ENCODE data around the gene TMPRSS6.
"Not testable (repeated sequence)": the region's sequence is repeated elsewhere in the genome, so short reads cannot be mapped to it uniquely, and the experiment has no call there.

TMPRSS6 gene

GRCh38 chr22:37074537-37074936 lies 35.0 kb downstream of the TMPRSS6 start:
- Mint-ChIP-seq H3K4me1 (peaks cover 29% of the 10 kb centered on the region), H3K27me3 (no peaks in the 10 kb centered on the region), H3K27ac (no peak overlapping the region)

GRCh38 chr22:37072673-37073072 lies 36.8 kb downstream of the TMPRSS6 start:
- Mint-ChIP-seq H3K27me3 (no peaks in the 10 kb centered on the region), H3K27ac (no peak overlapping the region), H3K4me3 (no peak overlapping the region), H3K9me3 (no peaks in the 10 kb centered on the region), H3K4me1 (peaks cover 10% of the 10 kb centered on the region)
- DNase-seq (no peak), ATAC-seq (no peak)

More at GRCh38 chr22:37074537-37074936, 35.0 kb downstream of the TMPRSS6 start:
- H3K4me3 Mint-ChIP-seq, result no peak overlapping the region
- no peak for ATAC-seq
- no peak for DNase-seq
- H3K9me3 Mint-ChIP-seq, result no peaks in the 10 kb centered on the region

- H3K9me3 Mint-ChIP-seq, H3K27me3 Mint-ChIP-seq, DNase-seq, ATAC-seq, H3K4me3 Mint-ChIP-seq, H3K4me1 Mint-ChIP-seq, H3K27ac Mint-ChIP-seq: not testable (repeated sequence)
These were observed 37.5 kb downstream of the TMPRSS6 start for GRCh38 chr22:37071850-37072592.

- peaks cover 9% of the 10 kb centered on the region for H3K4me1 Mint-ChIP-seq
- DNase-seq, result no peak
- H3K27ac Mint-ChIP-seq, result no peak overlapping the region
- no peak overlapping the region for H3K4me3 Mint-ChIP-seq
- no peaks in the 10 kb centered on the region for H3K27me3 Mint-ChIP-seq
- no peaks in the 10 kb centered on the region for H3K9me3 Mint-ChIP-seq
- no peak for ATAC-seq
These were observed 38.8 kb downstream of the TMPRSS6 start for GRCh38 chr22:37070744-37071143.

- Mint-ChIP-seq H3K27ac (no peak overlapping the region), H3K27me3 (no peaks in the 10 kb centered on the region), H3K4me1 (peaks cover 5% of the 10 kb centered on the region), H3K4me3 (no peak overlapping the region), H3K9me3 (no peaks in the 10 kb centered on the region)
- no peak for ATAC-seq
- no peak for DNase-seq
These were observed 39.2 kb downstream of the TMPRSS6 start for GRCh38 chr22:37070334-37070733.

- ATAC-seq (no peak), DNase-seq (no peak)
- Mint-ChIP-seq H3K4me1 (peaks cover 5% of the 10 kb centered on the region), H3K9me3 (no peaks in the 10 kb centered on the region), H3K27ac (no peak overlapping the region), H3K4me3 (no peak overlapping the region), H3K27me3 (no peaks in the 10 kb centered on the region)
These were observed 39.8 kb downstream of the TMPRSS6 start for GRCh38 chr22:37069719-37070118.

- Mint-ChIP-seq H3K4me3 (no peak overlapping the region), H3K27ac (no peak overlapping the region), H3K9me3 (no peaks in the 10 kb centered on the region), H3K27me3 (no peaks in the 10 kb centered on the region), H3K4me1 (peaks cover 9% of the 10 kb centered on the region)
- DNase-seq (no peak), ATAC-seq (peak; percentile 19)
These were observed 40.2 kb downstream of the TMPRSS6 start for GRCh38 chr22:37069319-37069718.

- H3K9me3 Mint-ChIP-seq, result no peaks in the 10 kb centered on the region
- ATAC-seq, result peak; percentile 29
- H3K4me3 Mint-ChIP-seq, result no peak overlapping the region
- no peak for DNase-seq
- H3K27ac Mint-ChIP-seq, result no peak overlapping the region
- peaks cover 14% of the 10 kb centered on the region for H3K4me1 Mint-ChIP-seq
- no peaks in the 10 kb centered on the region for H3K27me3 Mint-ChIP-seq
These were observed 40.7 kb downstream of the TMPRSS6 start for GRCh38 chr22:37068859-37069258.

GRCh38 chr22:37067428-37067827 lies 42.1 kb downstream of the TMPRSS6 start:
- Mint-ChIP-seq H3K4me3 (no peak overlapping the region), H3K27ac (no peak overlapping the region), H3K9me3 (no peaks in the 10 kb centered on the region), H3K27me3 (no peaks in the 10 kb centered on the region), H3K4me1 (peaks cover 28% of the 10 kb centered on the region)
- DNase-seq (no peak), ATAC-seq (no peak)

- peaks cover 43% of the 10 kb centered on the region for H3K4me1 Mint-ChIP-seq
- no peaks in the 10 kb centered on the region for H3K27me3 Mint-ChIP-seq
- H3K4me3 Mint-ChIP-seq, result no peak overlapping the region
- H3K9me3 Mint-ChIP-seq, result no peaks in the 10 kb centered on the region
- no peak for ATAC-seq
- no peak overlapping the region for H3K27ac Mint-ChIP-seq
- DNase-seq, result no peak
These were observed 43.6 kb downstream of the TMPRSS6 start for GRCh38 chr22:37065961-37066360.

GRCh38 chr22:37065180-37065579 lies 44.3 kb downstream of the TMPRSS6 start:
- Mint-ChIP-seq H3K27me3 (no peaks in the 10 kb centered on the region), H3K4me3 (no peak overlapping the region), H3K9me3 (no peaks in the 10 kb centered on the region), H3K27ac (no peak overlapping the region), H3K4me1 (peaks cover 51% of the 10 kb centered on the region)
- DNase-seq (no peak), ATAC-seq (no peak)

- H3K9me3 Mint-ChIP-seq, result no peaks in the 10 kb centered on the region
These were observed 45.0 kb downstream of the TMPRSS6 start for GRCh38 chr22:37064553-37064952.

GRCh38 chr22:37063431-37064420 lies 45.8 kb downstream of the TMPRSS6 start:
- Mint-ChIP-seq H3K4me1 (peaks cover 57% of the 10 kb centered on the region), H3K27ac (peak overlapping the region in 1 of 2 donors; percentile 91), H3K4me3 (no peak overlapping the region), H3K27me3 (no peaks in the 10 kb centered on the region), H3K9me3 (no peaks in the 10 kb centered on the region)
- DNase-seq, result no peak
- ATAC-seq, result no peak

More at GRCh38 chr22:37064553-37064952, 45.0 kb downstream of the TMPRSS6 start:
- no peak for DNase-seq
- no peaks in the 10 kb centered on the region for H3K27me3 Mint-ChIP-seq
- H3K27ac Mint-ChIP-seq, result peak overlapping the region in 1 of 2 donors; percentile 91
- ATAC-seq, result no peak
- H3K4me1 Mint-ChIP-seq, result peaks cover 57% of the 10 kb centered on the region
- no peak overlapping the region for H3K4me3 Mint-ChIP-seq

- Mint-ChIP-seq H3K27me3 (no peaks in the 10 kb centered on the region), H3K4me1 (peaks cover 57% of the 10 kb centered on the region), H3K9me3 (no peaks in the 10 kb centered on the region), H3K4me3 (no peak overlapping the region), H3K27ac (no peak overlapping the region)
- DNase-seq, result no peak
- ATAC-seq, result no peak
These were observed 46.7 kb downstream of the TMPRSS6 start for GRCh38 chr22:37062702-37063381.

- DNase-seq, result no peak
- H3K27me3 Mint-ChIP-seq, result no peaks in the 10 kb centered on the region
- H3K9me3 Mint-ChIP-seq, result no peaks in the 10 kb centered on the region
- peak overlapping the region in 1 of 2 donors; percentile 31 for H3K4me3 Mint-ChIP-seq
- H3K27ac Mint-ChIP-seq, result no peak overlapping the region
- peaks cover 57% of the 10 kb centered on the region for H3K4me1 Mint-ChIP-seq
- ATAC-seq, result no peak
These were observed 47.2 kb downstream of the TMPRSS6 start for GRCh38 chr22:37062376-37062675.
